ENCODE results near the gene NCF2. TPM values are rescaled to one million over a fixed set of nuclear protein-coding genes. Genes with fewer than 3 reads are reported as not detected.
A peak's percentile ranks its signal among the peaks of the same experiment; 100 is the strongest.

The NCF2 gene
- 10 to 100 TPM; 16.9 to 48.3 (median 33.9) TPM for total RNA-seq

- DNase-seq (ENCODE audit: low spot score in 2 of 2) = no peak
- Histone ChIP-seq H3K27ac (peak within 1 kb of the TSS; percentile 76), H3K36me3 (no peaks in the 10 kb centered on the region), H3K27me3 (no peaks in the 10 kb centered on the region), H3K9me3 (no peaks in the 10 kb centered on the region), H3K4me3 (peak within 1 kb of the TSS; percentile 19), H3K4me1 (peaks cover 7% of the 10 kb centered on the region)
- no peak for TF ChIP-seq POLR2AphosphoS5 (IDR thresholded peaks at IDR 0.05)
- TF ChIP-seq CTCF (IDR thresholded peaks at IDR 0.05) = no peak
- no peak for TF ChIP-seq EP300 (IDR thresholded peaks at IDR 0.05)
- TF ChIP-seq POLR2A (IDR thresholded peaks at IDR 0.05) = no peak
- 69% methylated on average over 6 of the region's 6 CpGs for WGBS
Observed at GRCh38 chr1:183590244-183591191, at the start of gene NCF2. NCF2 (minus strand) TSS chr1:183590459; CDS start chr1:183590329, 130 bp downstream.

- H3K9me3 ChIP-seq = no peaks in the 10 kb centered on the region
- no peak overlapping the region for H3K4me3 ChIP-seq
- H3K27me3 ChIP-seq = no peaks in the 10 kb centered on the region
- DNase-seq (ENCODE audit: low spot score in 2 of 2) = no peak
- WGBS = 84% methylated on average over 7 of the region's 7 CpGs
- H3K36me3 ChIP-seq = no peaks in the 10 kb centered on the region
- peaks cover 21% of the 10 kb centered on the region for H3K4me1 ChIP-seq
- TF ChIP-seq POLR2AphosphoS5 (IDR thresholded peaks at IDR 0.05) (no peak), CTCF (IDR thresholded peaks at IDR 0.05) (no peak), EP300 (IDR thresholded peaks at IDR 0.05) (no peak), POLR2A (IDR thresholded peaks at IDR 0.05) (no peak)
- no peak overlapping the region for H3K27ac ChIP-seq
Observed at GRCh38 chr1:183638649-183639387, 48.6 kb upstream of the NCF2 start.

GRCh38 chr1:183636783-183637182 is 46.5 kb upstream of the NCF2 start:
- Histone ChIP-seq H3K27ac (no peak overlapping the region), H3K27me3 (no peaks in the 10 kb centered on the region), H3K9me3 (no peaks in the 10 kb centered on the region), H3K4me1 (peaks cover 41% of the 10 kb centered on the region), H3K36me3 (no peaks in the 10 kb centered on the region), H3K4me3 (peak overlapping the region; percentile 79)
- TF ChIP-seq POLR2A (IDR thresholded peaks at IDR 0.05) = no peak
- TF ChIP-seq POLR2AphosphoS5 (IDR thresholded peaks at IDR 0.05) = no peak
- TF ChIP-seq CTCF (IDR thresholded peaks at IDR 0.05) = no peak
- no peak for TF ChIP-seq EP300 (IDR thresholded peaks at IDR 0.05)
- WGBS = 56% methylated on average over 5 of the region's 5 CpGs
- no peak for DNase-seq (ENCODE audit: low spot score in 2 of 2)

GRCh38 chr1:183636334-183636682 is 46.0 kb upstream of the NCF2 start:
- Histone ChIP-seq H3K9me3 (no peaks in the 10 kb centered on the region), H3K27me3 (no peaks in the 10 kb centered on the region), H3K4me1 (peaks cover 45% of the 10 kb centered on the region), H3K27ac (peak overlapping the region; percentile 94), H3K36me3 (no peaks in the 10 kb centered on the region), H3K4me3 (peak overlapping the region; percentile 79)
- TF ChIP-seq CTCF (IDR thresholded peaks at IDR 0.05) (no peak), POLR2AphosphoS5 (IDR thresholded peaks at IDR 0.05) (no peak), POLR2A (IDR thresholded peaks at IDR 0.05) (no peak)
- 3% methylated on average over 15 of the region's 15 CpGs for WGBS
- no peak for DNase-seq (ENCODE audit: low spot score in 2 of 2)
